Breast epithelium (tissue), 4 donors: ENCODE results near the gene ARL8A. TPM values are rescaled to one million over a fixed set of nuclear protein-coding genes. Genes with fewer than 3 reads are reported as not detected.

Experiments used
- DNase-seq, 2 donors: peaks; one replicate each; pipeline ENCODE4 v3.0.0-alpha.2; 2019; ENCODE audit warnings: low spot score in 2 of 2
- H3K27ac ChIP-seq, 2 donors: fragments of 200-600 bp; sonication (generic) in 1 of 2; one replicate each; pipeline ENCODE4 v1.5.1; 2016 to 2019; ENCODE audit warnings: mild to moderate bottlenecking in 1 of 2
- H3K27me3 ChIP-seq, 2 donors: fragments of 200-600 bp; sonication (generic) in 1 of 2; one replicate each; pipeline versions ENCODE4 v1.5.1 to v1.6.0; 2017 to 2019; ENCODE audit warnings: control low read depth in 1 of 2, mild to moderate bottlenecking in 1 of 2
- H3K36me3 ChIP-seq: fragments of 200-600 bp; one replicate; pipeline ENCODE4 v1.5.1; 2019
- H3K4me1 ChIP-seq, 2 donors: fragments of 200-600 bp; sonication (generic); one replicate each; pipeline ENCODE4 v1.5.1; 2016 to 2019; ENCODE audit warnings: control low read depth in 1 of 2
- H3K4me3 ChIP-seq, 3 donors: fragments of 200-600 bp; sonication (generic); 1 replicate in 2 of 3; 2 replicates in 1 of 3; pipeline ENCODE4 v1.5.1; 2016 to 2019; ENCODE audit warnings: mild to moderate bottlenecking in 3 of 3, moderate library complexity in 2 of 3
- H3K9me3 ChIP-seq, 2 donors: fragments of 200-600 bp; sonication (generic) in 1 of 2; one replicate each; pipeline ENCODE4 v1.5.1; 2016 to 2019; ENCODE audit warnings: control low read depth in 1 of 2
- CTCF ChIP-seq, 3 donors: fragments of 450-650 bp; IDR thresholded peaks; one replicate each; pipeline ENCODE4 v1.5.1; 2016 to 2017; ENCODE audit warnings: antibody characterized with exemption in 3 of 3, mild to moderate bottlenecking in 3 of 3, moderate library complexity in 3 of 3
- POLR2A ChIP-seq: fragments of 450-650 bp; IDR thresholded peaks from one replicate; pipeline ENCODE4 v1.6.1; 2016; ENCODE audit warnings: antibody characterized with exemption, mild to moderate bottlenecking, moderate library complexity
- POLR2AphosphoS5 ChIP-seq, 3 donors: sonication (generic); formaldehyde crosslinking; IDR thresholded peaks; one replicate each; pipeline ENCODE4 v1.6.1; 2017; ENCODE audit warnings: antibody characterized with exemption in 3 of 3
- intact Hi-C: fragments of 100-400 bp; cut with DNase I; formaldehyde crosslinking; loops from one replicate; pipeline ENCODE4 v1.15.1; 2023; ENCODE audit warnings: low total_unique reads
- total RNA-seq, 3 donors: library from RNA; depleted of rRNA; stranded (reverse); fragments of >200 nt; gene quantifications; one replicate each; pipeline ENCODE4 v1.1.0, GENCODE V29; 2016

The ARL8A gene
- total RNA-seq, 3 donors from 2014 or later, result 29.9 to 41.1 (median 34.7) TPM

DNA sequence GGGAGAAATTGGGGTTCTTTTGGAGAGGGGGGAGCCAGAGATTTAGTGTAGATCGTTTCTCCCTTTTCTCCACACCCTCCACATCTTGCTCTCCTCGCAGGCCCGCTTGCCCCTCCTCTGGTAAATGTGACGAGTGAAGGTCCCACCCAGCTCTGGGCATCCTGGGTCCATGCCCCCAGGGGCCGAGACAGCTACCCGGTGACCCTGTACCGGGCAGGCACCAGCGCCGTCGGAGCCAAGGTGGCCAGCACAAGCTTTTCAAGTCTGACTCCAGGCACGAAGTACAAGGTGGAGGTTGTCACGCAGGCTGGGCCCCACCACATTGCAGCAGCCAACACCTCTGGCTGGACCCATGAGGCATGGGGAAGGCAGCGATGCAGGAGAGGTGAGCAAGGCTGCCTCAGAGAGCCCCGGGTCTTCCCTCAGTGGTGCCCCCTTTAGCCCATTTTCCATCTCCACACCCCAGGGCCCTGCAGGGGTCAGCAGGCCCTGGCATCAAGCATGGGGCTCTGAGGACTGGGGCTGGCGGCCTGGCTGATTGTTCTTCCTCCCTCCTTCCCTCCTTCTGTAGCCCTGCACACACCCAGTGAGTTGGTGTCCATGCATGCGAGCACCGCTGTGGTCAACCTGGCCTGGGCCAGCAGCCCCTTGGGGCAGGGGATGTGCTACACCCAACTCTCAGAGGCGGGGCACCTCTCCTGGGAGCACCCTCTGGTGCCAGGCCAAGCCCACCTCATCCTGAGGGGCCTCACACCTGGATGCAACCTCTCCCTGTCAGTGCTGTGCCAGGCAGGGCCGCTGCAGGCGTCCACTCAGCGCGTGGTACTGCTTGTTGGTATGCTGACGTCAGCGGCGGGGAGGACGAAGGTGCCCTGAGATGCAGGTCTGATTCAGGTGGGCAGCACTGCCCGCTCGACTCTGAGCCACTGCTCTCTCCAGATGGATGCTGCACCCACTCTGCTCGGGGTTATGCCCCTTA lies 32.7 kb upstream of the ARL8A start:
- H3K4me3 ChIP-seq, result no peak overlapping the region
- TF ChIP-seq POLR2A, result no peak
- no peak for TF ChIP-seq CTCF (IDR thresholded peaks at IDR 0.05)
- TF ChIP-seq POLR2AphosphoS5 (IDR thresholded peaks at IDR 0.05), result no peak
- no peaks in the 10 kb centered on the region for H3K9me3 ChIP-seq
- H3K36me3 ChIP-seq, result no peaks in the 10 kb centered on the region
- no peak overlapping the region for H3K27ac ChIP-seq
- DNase-seq, result no peak
- intact Hi-C loops, result no loop called here
- H3K27me3 ChIP-seq, result no peaks in the 10 kb centered on the region
- H3K4me1 ChIP-seq, result no peaks in the 10 kb centered on the region

DNA sequence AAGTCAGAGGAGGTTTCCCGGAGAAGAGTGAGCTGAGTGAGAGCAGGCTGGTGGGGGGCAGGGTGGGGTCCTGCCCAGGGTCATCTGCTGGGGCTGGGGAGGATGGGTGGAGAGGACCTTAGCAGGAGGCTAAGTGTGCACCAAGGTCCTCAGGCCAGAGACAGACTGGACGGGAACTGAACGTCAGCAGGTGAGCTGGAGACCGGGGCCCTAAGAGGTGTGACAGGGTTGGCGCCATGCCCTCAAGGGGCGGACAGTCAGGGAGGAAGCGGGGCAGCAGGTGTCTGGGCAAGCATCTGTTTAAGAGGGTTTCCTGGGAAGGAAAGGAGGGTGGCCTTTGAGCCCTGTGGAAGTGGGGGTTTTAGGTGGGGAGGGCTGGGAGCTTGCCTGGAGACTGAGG lies 29.5 kb upstream of the ARL8A start:
- H3K9me3 ChIP-seq, result no peaks in the 10 kb centered on the region
- intact Hi-C loops, result loop anchor here (2.0 kb wide), 1 partner anchor 67 kb away; no protein-coding TSS in a partner anchor
- H3K4me3 ChIP-seq, result no peak overlapping the region
- no peak overlapping the region for H3K27ac ChIP-seq
- no peaks in the 10 kb centered on the region for H3K27me3 ChIP-seq
- no peaks in the 10 kb centered on the region for H3K36me3 ChIP-seq
- TF ChIP-seq POLR2A, result no peak
- no peak for DNase-seq
- H3K4me1 ChIP-seq, result no peaks in the 10 kb centered on the region

GRCh38 chr1:202172015-202172355 lies 27.4 kb upstream of the ARL8A start:
- H3K36me3 ChIP-seq, result no peaks in the 10 kb centered on the region
- H3K9me3 ChIP-seq, result no peaks in the 10 kb centered on the region
- no peak for TF ChIP-seq POLR2AphosphoS5 (IDR thresholded peaks at IDR 0.05)
- TF ChIP-seq CTCF (IDR thresholded peaks at IDR 0.05), result no peak
- no peak for TF ChIP-seq POLR2A
- intact Hi-C loops, result no loop called here
- no peak overlapping the region for H3K4me3 ChIP-seq
- H3K4me1 ChIP-seq, result no peaks in the 10 kb centered on the region
- no peaks in the 10 kb centered on the region for H3K27me3 ChIP-seq
- no peak overlapping the region for H3K27ac ChIP-seq
- DNase-seq, result no peak

DNA sequence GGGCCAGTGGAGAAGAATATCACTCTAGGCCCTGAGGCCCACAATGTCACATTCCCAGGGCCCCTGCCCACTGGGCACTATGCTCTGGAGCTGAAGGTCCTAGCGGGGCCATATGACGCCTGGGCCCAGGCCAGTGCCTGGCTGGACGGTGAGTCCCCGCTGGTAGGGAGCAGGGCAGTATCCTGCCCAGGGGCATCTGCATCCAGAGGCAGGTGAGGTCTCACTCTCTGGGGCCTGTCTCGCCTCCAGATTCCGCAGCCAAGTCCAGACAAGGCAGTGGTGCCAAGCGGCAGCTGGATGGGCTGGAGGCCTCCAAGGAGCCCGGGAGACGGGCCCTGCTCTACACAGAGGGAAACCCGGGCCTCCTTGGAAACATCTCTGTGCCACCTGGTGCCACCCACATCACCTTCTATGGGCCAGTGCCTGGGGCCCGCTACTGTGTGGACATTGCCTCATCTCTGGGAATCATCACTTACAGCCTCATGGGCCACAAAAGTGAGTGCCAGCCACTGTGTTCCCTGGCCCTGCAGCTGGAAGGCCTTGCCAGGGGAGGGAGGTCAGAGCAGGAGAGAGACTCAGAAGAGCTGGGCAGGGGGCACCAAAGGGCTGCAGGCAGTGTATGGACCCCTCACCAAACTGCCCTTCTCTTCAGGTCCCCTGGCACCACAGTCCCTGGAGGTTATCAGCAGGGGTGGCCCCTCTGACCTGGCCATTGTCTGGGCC lies 26.9 kb upstream of the ARL8A start:
- H3K4me1 ChIP-seq, result no peaks in the 10 kb centered on the region
- intact Hi-C loops, result no loop called here
- no peaks in the 10 kb centered on the region for H3K36me3 ChIP-seq
- TF ChIP-seq CTCF (IDR thresholded peaks at IDR 0.05) (no peak), POLR2A (no peak), POLR2AphosphoS5 (IDR thresholded peaks at IDR 0.05) (no peak)
- no peaks in the 10 kb centered on the region for H3K27me3 ChIP-seq
- no peaks in the 10 kb centered on the region for H3K9me3 ChIP-seq
- no peak overlapping the region for H3K4me3 ChIP-seq
- no peak overlapping the region for H3K27ac ChIP-seq
- no peak for DNase-seq

GRCh38 chr1:202170726-202171125 lies 26.2 kb upstream of the ARL8A start:
- no peak overlapping the region for H3K4me3 ChIP-seq
- H3K27ac ChIP-seq, result no peak overlapping the region
- no peak for DNase-seq
- no peaks in the 10 kb centered on the region for H3K27me3 ChIP-seq
- intact Hi-C loops, result no loop called here
- H3K9me3 ChIP-seq, result no peaks in the 10 kb centered on the region
- no peaks in the 10 kb centered on the region for H3K36me3 ChIP-seq
- TF ChIP-seq POLR2A (no peak), POLR2AphosphoS5 (IDR thresholded peaks at IDR 0.05) (no peak), CTCF (IDR thresholded peaks at IDR 0.05) (no peak)
- no peaks in the 10 kb centered on the region for H3K4me1 ChIP-seq
